ENCODE results near the gene CUL9.

DNA sequence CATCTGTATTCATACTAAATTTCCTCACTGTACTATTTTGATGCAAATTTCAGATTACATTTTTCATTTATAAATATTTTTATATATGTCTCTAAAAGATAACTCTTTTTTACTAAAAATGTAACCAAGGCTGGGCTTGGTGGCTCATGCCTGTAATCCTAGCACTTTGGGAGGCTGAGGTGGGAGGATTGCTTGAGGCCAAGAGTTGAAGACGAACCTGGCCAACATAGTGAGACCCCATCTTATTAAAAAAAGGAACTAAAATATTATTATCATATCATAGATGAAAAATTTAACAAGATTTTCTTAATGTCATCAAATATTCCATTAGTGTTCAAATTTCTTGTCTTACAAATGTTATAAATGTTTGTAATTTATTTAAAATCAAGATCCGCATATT lies 53.8 kb downstream of the CUL9 start:
- TF ChIP-seq, protein P1, sequence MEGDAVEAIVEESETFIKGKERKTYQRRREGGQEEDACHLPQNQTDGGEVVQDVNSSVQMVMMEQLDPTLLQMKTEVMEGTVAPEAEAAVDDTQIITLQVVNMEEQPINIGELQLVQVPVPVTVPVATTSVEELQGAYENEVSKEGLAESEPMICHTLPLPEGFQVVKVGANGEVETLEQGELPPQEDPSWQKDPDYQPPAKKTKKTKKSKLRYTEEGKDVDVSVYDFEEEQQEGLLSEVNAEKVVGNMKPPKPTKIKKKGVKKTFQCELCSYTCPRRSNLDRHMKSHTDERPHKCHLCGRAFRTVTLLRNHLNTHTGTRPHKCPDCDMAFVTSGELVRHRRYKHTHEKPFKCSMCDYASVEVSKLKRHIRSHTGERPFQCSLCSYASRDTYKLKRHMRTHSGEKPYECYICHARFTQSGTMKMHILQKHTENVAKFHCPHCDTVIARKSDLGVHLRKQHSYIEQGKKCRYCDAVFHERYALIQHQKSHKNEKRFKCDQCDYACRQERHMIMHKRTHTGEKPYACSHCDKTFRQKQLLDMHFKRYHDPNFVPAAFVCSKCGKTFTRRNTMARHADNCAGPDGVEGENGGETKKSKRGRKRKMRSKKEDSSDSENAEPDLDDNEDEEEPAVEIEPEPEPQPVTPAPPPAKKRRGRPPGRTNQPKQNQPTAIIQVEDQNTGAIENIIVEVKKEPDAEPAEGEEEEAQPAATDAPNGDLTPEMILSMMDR (IDR thresholded peaks at IDR 0.05) = no peak
- no peak for TF ChIP-seq POLR2A (IDR thresholded peaks at IDR 0.05)
